HEK293T (cell line): ENCODE data around the gene LOXL4.

Source experiments
- CTCF ChIA-PET: fragments of 350-600 bp; formaldehyde crosslinking; extraction: SDS; loops from one replicate; lab custom pipeline; 2021; ENCODE audit warnings: antibody characterized with exemption, inconsistent platforms; lab: Yijun Ruan, JAX
- POLR2A ChIA-PET: fragments of 350-600 bp; formaldehyde crosslinking; extraction: SDS; loops from one replicate; lab custom pipeline; 2020; ENCODE audit warnings: antibody characterized with exemption, inconsistent platforms; lab: Yijun Ruan, JAX
- DNase-seq: peaks from one replicate; pipeline ENCODE4 v3.0.0; 2012; ENCODE audit warnings: mixed read lengths; ENCODE audit errors: extremely low spot score
- ARNT ChIP-seq: fragments of 450-650 bp; IDR thresholded peaks from 2 replicates; pipeline ENCODE4 v1.6.1; 2017; ENCODE audit warnings: mild to moderate bottlenecking
- BHLHE40 ChIP-seq: fragments of 450-650 bp; IDR thresholded peaks from 2 replicates; pipeline ENCODE4 v1.6.1; 2016; ENCODE audit warnings: mild to moderate bottlenecking, moderate library complexity, borderline replicate concordance
- CTBP1 ChIP-seq: fragments of 450-650 bp; IDR thresholded peaks from 2 replicates; pipeline ENCODE4 v1.6.1; 2016; ENCODE audit warnings: borderline replicate concordance
- ELF4 ChIP-seq: fragments of 450-650 bp; IDR thresholded peaks from 2 replicates; pipeline ENCODE4 v1.6.1; 2017; ENCODE audit warnings: antibody characterized with exemption
- FOXA1 ChIP-seq: fragments of 450-650 bp; IDR thresholded peaks from 2 replicates; pipeline ENCODE4 v1.6.1; 2016; ENCODE audit warnings: mild to moderate bottlenecking
- FOXK2 ChIP-seq: fragments of 450-650 bp; IDR thresholded peaks from 2 replicates; pipeline ENCODE4 v1.6.1; 2016; ENCODE audit warnings: mild to moderate bottlenecking
- FOXM1 ChIP-seq: fragments of 450-650 bp; IDR thresholded peaks from 2 replicates; pipeline ENCODE4 v1.6.1; 2017; ENCODE audit warnings: mild to moderate bottlenecking, borderline replicate concordance
- HDGF ChIP-seq: fragments of 450-650 bp; IDR thresholded peaks from 2 replicates; pipeline ENCODE4 v1.6.1; 2017; ENCODE audit warnings: antibody characterized with exemption, borderline replicate concordance
- L3MBTL2 ChIP-seq: fragments of 450-650 bp; conservative IDR thresholded peaks from 2 replicates; pipeline ENCODE4 v1.6.1; 2016; ENCODE audit warnings: mild to moderate bottlenecking
- LEF1 ChIP-seq: fragments of 450-650 bp; IDR thresholded peaks from 2 replicates; pipeline ENCODE4 v1.6.1; 2017; ENCODE audit warnings: mild to moderate bottlenecking, borderline replicate concordance
- NFRKB ChIP-seq: fragments of 450-650 bp; IDR thresholded peaks from 2 replicates; pipeline ENCODE4 v1.6.1; 2016; ENCODE audit warnings: mild to moderate bottlenecking, moderate library complexity
- PKNOX1 ChIP-seq: fragments of 450-650 bp; IDR thresholded peaks from 2 replicates; pipeline ENCODE4 v1.6.1; 2016
- SP1 ChIP-seq: fragments of 450-650 bp; IDR thresholded peaks from 2 replicates; pipeline ENCODE4 v1.6.1; 2017
- SUZ12 ChIP-seq: fragments of 450-650 bp; IDR thresholded peaks from 2 replicates; pipeline ENCODE4 v1.6.1; 2016; ENCODE audit warnings: mild to moderate bottlenecking
- TARDBP ChIP-seq: fragments of 450-650 bp; IDR thresholded peaks from 2 replicates; pipeline ENCODE4 v1.6.1; 2016
- ZNF384 ChIP-seq: fragments of 450-650 bp; IDR thresholded peaks from 2 replicates; pipeline ENCODE4 v1.6.1; 2016

Gene LOXL4

GRCh38 chr10:98267894-98268693 is at the start of gene LOXL4:
Gene LOXL4, minus strand, starts transcription at chr10:98268194. Its CDS starts 5,175 bp downstream, at chr10:98263019.
- no peak for TF ChIP-seq LEF1
- peak; percentile 59; the same call in 1 of the 2 replicates for TF ChIP-seq FOXM1
- peak; percentile 70 for DNase-seq
- ChIA-PET POLR2A (interaction anchor here (1.1 kb wide), 1 partner anchor 18 kb away, joined by 3 read pairs; no protein-coding TSS in a partner anchor), CTCF (no interaction called here)

GRCh38 chr10:98316661-98317060 is 48.7 kb upstream of the LOXL4 start:
- TF ChIP-seq ZNF384 (no peak), LEF1 (no peak), SUZ12 (no peak), HDGF (no peak), SP1 (no peak), BHLHE40 (no peak), FOXA1 (no peak), NFRKB (no peak), CTBP1 (no peak), FOXK2 (no peak), L3MBTL2 (no peak), ARNT (no peak), TARDBP (no peak), PKNOX1 (no peak)
- no peak for DNase-seq
- CTCF ChIA-PET, result interaction anchor here (1.1 to 2.8 kb wide), 2 partner anchors 8 to 16 kb away, joined by 5 to 9 read pairs; no protein-coding TSS in a partner anchor
- POLR2A ChIA-PET, result interaction anchor here (1.0 kb wide), 1 partner anchor 10 kb away, joined by 3 read pairs; no protein-coding TSS in a partner anchor

- no peak for DNase-seq
- ChIA-PET POLR2A (interaction anchor here (1.0 kb wide), 1 partner anchor 10 kb away, joined by 3 read pairs; no protein-coding TSS in a partner anchor), CTCF (no interaction called here)
- TF ChIP-seq TARDBP, result no peak
- no peak for TF ChIP-seq FOXM1
- no peak for TF ChIP-seq FOXK2
- no peak for TF ChIP-seq NFRKB
- TF ChIP-seq SUZ12, result no peak
Measured at GRCh38 chr10:98316170-98316569, 48.2 kb upstream of the LOXL4 start.

- CTCF ChIA-PET, result no interaction called here
- POLR2A ChIA-PET, result no interaction called here
- TF ChIP-seq BHLHE40, result no peak
- DNase-seq, result no peak
Measured at GRCh38 chr10:98314532-98315284, 46.7 kb upstream of the LOXL4 start.

- ChIA-PET CTCF (no interaction called here), POLR2A (no interaction called here)
- no peak for DNase-seq
- TF ChIP-seq L3MBTL2, result no peak
- TF ChIP-seq SP1, result no peak
- no peak for TF ChIP-seq LEF1
- no peak for TF ChIP-seq FOXM1
Measured at GRCh38 chr10:98313598-98313997, 45.6 kb upstream of the LOXL4 start.

GRCh38 chr10:98312822-98313221 is 44.8 kb upstream of the LOXL4 start:
- TF ChIP-seq ZNF384 (no peak), PKNOX1 (0 out of 2 replicates have a peak, but pooled peaks have one; percentile 13)
- DNase-seq, result no peak
- CTCF ChIA-PET, result interaction anchor here (1.0 to 1.4 kb wide), 2 partner anchors 10 to 70 kb away, joined by 3 to 5 read pairs; no protein-coding TSS in a partner anchor
- POLR2A ChIA-PET, result no interaction called here

GRCh38 chr10:98312349-98312748 is 44.4 kb upstream of the LOXL4 start:
- ChIA-PET POLR2A (no interaction called here), CTCF (interaction anchor here (1.0 to 1.4 kb wide), 2 partner anchors 11 to 69 kb away, joined by 3 to 5 read pairs; no protein-coding TSS in a partner anchor)
- no peak for DNase-seq
- TF ChIP-seq FOXM1, result no peak
- TF ChIP-seq ELF4, result no peak
- TF ChIP-seq CTBP1, result no peak
- no peak for TF ChIP-seq SUZ12
- TF ChIP-seq HDGF, result no peak
- TF ChIP-seq TARDBP, result no peak
- no peak for TF ChIP-seq L3MBTL2
